Spleen (tissue), 11 donors: Measurements from ENCODE around the gene FXYD5. TPM values are rescaled to one million over a fixed set of nuclear protein-coding genes. Genes with fewer than 3 reads are reported as not detected.

Experiments
- DNase-seq: peaks from one replicate; pipeline ENCODE4 v3.0.0-alpha.2; 2020
- H3K27ac ChIP-seq, 8 donors: fragments of 200-600 bp; sonication (generic) in 7 of 8; 1 replicate in 4 of 8; 2 replicates in 4 of 8; pipeline versions ENCODE4 v1.5.0 to v1.8.0; 2016 to 2021; ENCODE audit warnings: inconsistent platforms in 4 of 8, mild to moderate bottlenecking in 4 of 8, moderate library complexity in 1 of 8
- H3K27me3 ChIP-seq, 7 donors: fragments of 200-600 bp; sonication (generic) in 6 of 7; replicated peaks in 1 of 7; 1 replicate in 4 of 7; 2 replicates in 3 of 7; pipeline versions ENCODE4 v1.5.0 to v1.8.0; 2016 to 2021; ENCODE audit warnings: inconsistent platforms in 3 of 7, mild to moderate bottlenecking in 1 of 7
- H3K36me3 ChIP-seq, 6 donors: fragments of 200-600 bp; sonication (generic) in 5 of 6; 1 replicate in 4 of 6; 2 replicates in 2 of 6; pipeline versions ENCODE4 v1.5.0 to v1.8.0; 2016 to 2021; ENCODE audit warnings: inconsistent platforms in 2 of 6
- H3K4me1 ChIP-seq, 6 donors: fragments of 200-600 bp; sonication (generic) in 5 of 6; 1 replicate in 3 of 6; 2 replicates in 3 of 6; pipeline versions ENCODE4 v1.5.0 to v1.8.0; 2016 to 2021; ENCODE audit warnings: inconsistent platforms in 3 of 6
- H3K4me3 ChIP-seq, 8 donors: fragments of 200-600 bp; sonication (generic) in 7 of 8; 1 replicate in 4 of 8; 2 replicates in 4 of 8; pipeline versions ENCODE4 v1.5.0 to v1.8.0; 2016 to 2021; ENCODE audit warnings: inconsistent platforms in 4 of 8, mild to moderate bottlenecking in 4 of 8, moderate library complexity in 2 of 8
- H3K9me3 ChIP-seq, 8 donors: fragments of 200-600 bp; sonication (generic) in 7 of 8; 1 replicate in 4 of 8; 2 replicates in 4 of 8; pipeline versions ENCODE4 v1.5.0 to v1.8.0; 2016 to 2021; ENCODE audit warnings: inconsistent platforms in 4 of 8
- POLR2A ChIP-seq, 3 donors: fragments of 450-650 bp; IDR thresholded peaks; one replicate each; pipeline ENCODE4 v1.5.1; 2017; ENCODE audit warnings: antibody characterized with exemption in 3 of 3, mild to moderate bottlenecking in 1 of 3
- POLR2AphosphoS5 ChIP-seq, 3 donors: sonication (generic); formaldehyde crosslinking; IDR thresholded peaks; one replicate each; pipeline ENCODE4 v1.5.1; 2017; ENCODE audit warnings: antibody characterized with exemption in 3 of 3
- WGBS, 5 donors: extraction: QIAGEN DNeasy Blood & Tissue Kit in 3 of 5; methylation state at CpG; one replicate each; pipeline versions ENCODE4 v1.1.5 to v1.1.7; 2013 to 2018; 5-methylcytosine and 5-hydroxymethylcytosine counted together
- intact Hi-C: fragments of 100-400 bp; cut with DNase I; formaldehyde crosslinking; loops from one replicate; pipeline ENCODE4 v1.15.0; 2023; ENCODE audit warnings: low total_unique reads
- polyA plus RNA-seq, 3 donors: library from polyadenylated mRNA; stranded (reverse); fragments of 200-250 nt; gene quantifications; one replicate each; pipeline ENCODE4 v1.2.1, GENCODE V29; 2013
- total RNA-seq, 7 donors: library from RNA; depleted of rRNA in 3 of 7; stranded (reverse); fragments of >200 nt in 3 of 7; fragmentation: NEBNext Ultra II Directional in 4 of 7; extraction: Animal tissue kit (Norgen Biotek cat#: 25700) in 4 of 7; gene quantifications; one replicate each; pipeline versions ENCODE4 v1.1.0 to v1.2.1, GENCODE V29; 2016 to 2021
- TF ChIP-seq, protein P1 (sequence below), 11 experiments: fragments of 200-600 bp in 7 of 11; fragments of 450-650 bp in 4 of 11; sonication (generic) in 4 of 11; IDR thresholded peaks in 8 of 11; conservative IDR thresholded peaks in 3 of 11; 1 replicate in 7 of 11; 2 replicates in 4 of 11; pipeline versions ENCODE4 v1.4.0 to v1.8.0; 2016 to 2021; ENCODE audit warnings: antibody characterized with exemption in 11 of 11, inconsistent platforms in 4 of 11, mild to moderate bottlenecking in 1 of 11
- donor health status: healthy with polysubstance abuse.
- donor health status: DM: no; HTN: no; CAD: no; lungs with moderate emphysema.
- donor health status: DM: no; HTN: no; CAD: no.
- donor health status: Bipolar disorder and iron deficiency.
- donor health status: healthy.
- donor health status: DM: no; HTN: no; CAD: no.
- donor health status: DM: yes; HTN: yes; CAD: no.

The FXYD5 gene
- total and polyA plus RNA-seq, 10 donors: 132 to 235 (median 175) TPM

DNA sequence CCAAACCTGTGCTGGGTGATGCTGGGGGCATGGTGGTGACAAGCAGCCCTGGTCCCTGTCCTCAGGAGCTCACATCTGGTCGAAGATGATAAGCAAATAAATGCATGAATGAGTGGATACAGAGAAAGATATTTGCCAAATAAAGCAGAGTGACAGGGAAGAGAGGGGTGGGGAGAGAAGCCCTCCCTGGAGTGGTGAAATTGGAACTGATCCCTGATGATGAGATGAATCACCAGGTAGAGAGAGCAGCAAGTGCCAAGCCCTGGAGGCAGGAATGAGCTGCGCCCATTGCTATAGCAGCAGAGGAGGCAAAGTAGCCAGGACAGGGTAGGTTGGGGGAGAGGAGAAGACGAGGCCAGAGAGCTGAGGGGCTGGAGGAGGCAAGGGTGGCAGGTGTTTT is 13.7 kb downstream of the FXYD5 start:
- TF ChIP-seq POLR2A (IDR thresholded peaks at IDR 0.05) (no peak), POLR2AphosphoS5 (IDR thresholded peaks at IDR 0.05) (peak in 1 of 3 donors; percentile 23)
- DNase-seq: no peak
- peaks cover 11 to 51% (median 35%) of the 10 kb centered on the region in 6 donors for H3K4me1 ChIP-seq
- peak overlapping the region in 6 of 8 donors; percentile 37 to 88 (median 64) for H3K27ac ChIP-seq
- peaks cover 0 to 26% (median 13%) of the 10 kb centered on the region in 8 donors for H3K9me3 ChIP-seq
- H3K36me3 ChIP-seq: peaks cover 9 to 95% (median 59%) of the 10 kb centered on the region in 6 donors
- 77 to 87% (median 83%) methylated on average over 3 of the region's 3 CpGs for WGBS, 5 donors
- no peaks in the 10 kb centered on the region for H3K27me3 ChIP-seq
- no peak overlapping the region for H3K4me3 ChIP-seq
- intact Hi-C loops: no loop called here

DNA sequence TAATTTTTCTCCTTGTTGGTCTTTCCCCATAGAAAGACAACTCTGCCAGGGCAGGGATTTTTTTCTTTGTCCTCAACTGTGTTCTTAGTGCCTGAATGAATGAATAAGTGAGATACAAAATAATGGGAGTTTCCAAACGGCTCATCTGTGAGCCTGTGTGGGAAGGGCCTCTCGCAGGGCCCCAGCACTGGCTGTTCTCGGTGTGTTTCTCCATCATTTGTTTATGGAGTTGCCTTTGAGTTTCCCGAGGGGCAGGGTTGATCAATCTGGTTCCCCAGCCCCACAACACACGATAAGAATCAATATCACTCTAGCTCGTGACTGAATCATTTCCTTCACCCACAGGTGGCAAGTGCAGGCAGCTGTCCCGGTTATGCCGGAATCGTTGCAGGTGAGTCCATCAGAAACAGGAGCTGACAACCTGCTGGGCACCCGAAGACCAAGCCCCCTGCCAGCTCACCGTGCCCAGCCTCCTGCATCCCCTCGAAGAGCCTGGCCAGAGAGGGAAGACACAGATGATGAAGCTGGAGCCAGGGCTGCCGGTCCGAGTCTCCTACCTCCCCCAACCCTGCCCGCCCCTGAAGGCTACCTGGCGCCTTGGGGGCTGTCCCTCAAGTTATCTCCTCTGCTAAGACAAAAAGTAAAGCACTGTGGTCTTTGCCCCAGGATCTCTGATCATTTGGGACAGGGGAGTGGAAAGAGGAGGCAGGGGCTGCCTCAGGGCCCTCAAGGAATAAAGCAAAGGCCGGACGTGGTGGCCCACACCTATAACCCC is 14.9 kb downstream of the FXYD5 start:
- WGBS, 5 donors: 76 to 83% (median 79%) methylated on average over 17 to 18 of the region's 18 CpGs
- DNase-seq: no peak

DNA sequence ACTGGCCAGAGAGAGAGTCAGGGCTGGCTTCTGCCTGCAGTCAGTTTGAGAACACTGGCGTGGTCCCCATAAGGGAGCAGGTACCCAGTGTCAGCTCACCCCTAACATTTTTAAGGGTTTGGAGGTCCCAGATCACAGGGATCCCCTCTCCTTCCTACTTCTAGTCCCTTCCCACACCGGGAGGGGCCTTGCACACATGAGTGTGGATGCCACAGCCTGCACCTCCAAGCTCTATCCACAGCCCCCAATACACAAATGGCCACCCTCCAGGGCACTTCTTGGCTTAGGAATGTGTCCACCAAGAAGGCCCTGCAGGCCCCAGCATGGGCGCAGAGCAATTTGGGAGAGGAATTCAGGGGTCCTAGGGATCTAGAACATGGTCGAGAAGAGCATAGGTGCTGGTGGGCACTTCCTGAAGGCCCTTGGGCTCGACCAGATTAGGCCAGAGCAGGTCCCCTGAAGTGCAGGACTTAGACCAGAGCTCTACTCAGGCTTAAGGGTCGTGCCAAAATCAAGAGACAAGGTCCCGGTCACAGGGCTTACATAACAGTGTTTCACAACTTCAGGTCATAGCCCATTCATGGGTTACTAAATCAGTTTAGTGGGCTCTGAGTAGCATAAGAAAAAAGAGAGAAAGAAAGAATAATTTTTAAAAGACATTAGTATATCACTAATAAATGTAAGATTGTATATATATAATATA is 16.0 kb downstream of the FXYD5 start:
- TF ChIP-seq, protein P1, sequence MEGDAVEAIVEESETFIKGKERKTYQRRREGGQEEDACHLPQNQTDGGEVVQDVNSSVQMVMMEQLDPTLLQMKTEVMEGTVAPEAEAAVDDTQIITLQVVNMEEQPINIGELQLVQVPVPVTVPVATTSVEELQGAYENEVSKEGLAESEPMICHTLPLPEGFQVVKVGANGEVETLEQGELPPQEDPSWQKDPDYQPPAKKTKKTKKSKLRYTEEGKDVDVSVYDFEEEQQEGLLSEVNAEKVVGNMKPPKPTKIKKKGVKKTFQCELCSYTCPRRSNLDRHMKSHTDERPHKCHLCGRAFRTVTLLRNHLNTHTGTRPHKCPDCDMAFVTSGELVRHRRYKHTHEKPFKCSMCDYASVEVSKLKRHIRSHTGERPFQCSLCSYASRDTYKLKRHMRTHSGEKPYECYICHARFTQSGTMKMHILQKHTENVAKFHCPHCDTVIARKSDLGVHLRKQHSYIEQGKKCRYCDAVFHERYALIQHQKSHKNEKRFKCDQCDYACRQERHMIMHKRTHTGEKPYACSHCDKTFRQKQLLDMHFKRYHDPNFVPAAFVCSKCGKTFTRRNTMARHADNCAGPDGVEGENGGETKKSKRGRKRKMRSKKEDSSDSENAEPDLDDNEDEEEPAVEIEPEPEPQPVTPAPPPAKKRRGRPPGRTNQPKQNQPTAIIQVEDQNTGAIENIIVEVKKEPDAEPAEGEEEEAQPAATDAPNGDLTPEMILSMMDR (IDR thresholded peaks at IDR 0.05 in 8 of 11, conservative IDR thresholded peaks at IDR 0.05 in 3 of 11): no peak
- peak in 1 of 3 donors; percentile 42 for TF ChIP-seq POLR2AphosphoS5 (IDR thresholded peaks at IDR 0.05)
- Histone ChIP-seq H3K27ac (peak overlapping the region in 3 of 8 donors; percentile 10 to 88 (median 17)), H3K36me3 (peaks cover 7 to 72% (median 38%) of the 10 kb centered on the region in 6 donors), H3K27me3 (no peaks in the 10 kb centered on the region), H3K4me3 (no peak overlapping the region), H3K9me3 (peaks cover 0 to 14% (median 11%) of the 10 kb centered on the region in 8 donors), H3K4me1 (peaks cover 11 to 51% (median 35%) of the 10 kb centered on the region in 6 donors)
- 55 to 90% (median 70%) methylated on average over 3 to 7 of the region's 7 CpGs for WGBS, 5 donors
- intact Hi-C loops: no loop called here
- no peak for DNase-seq

More for the DNA sequence above, 14.9 kb downstream of the FXYD5 start:
- TF ChIP-seq, protein P1 (IDR thresholded peaks at IDR 0.05 in 8 of 11, conservative IDR thresholded peaks at IDR 0.05 in 3 of 11): no peak
- no peak for TF ChIP-seq POLR2AphosphoS5 (IDR thresholded peaks at IDR 0.05)
- no peak for TF ChIP-seq POLR2A (IDR thresholded peaks at IDR 0.05)
- H3K27ac ChIP-seq: peak overlapping the region in 2 of 8 donors; percentile 22 to 88
- H3K4me3 ChIP-seq: no peak overlapping the region
- peaks cover 11 to 51% (median 35%) of the 10 kb centered on the region in 6 donors for H3K4me1 ChIP-seq
- H3K36me3 ChIP-seq: peaks cover 7 to 83% (median 48%) of the 10 kb centered on the region in 6 donors
- intact Hi-C loops: no loop called here
- H3K27me3 ChIP-seq: no peaks in the 10 kb centered on the region
- H3K9me3 ChIP-seq: peaks cover 0 to 19% (median 13%) of the 10 kb centered on the region in 8 donors

DNA sequence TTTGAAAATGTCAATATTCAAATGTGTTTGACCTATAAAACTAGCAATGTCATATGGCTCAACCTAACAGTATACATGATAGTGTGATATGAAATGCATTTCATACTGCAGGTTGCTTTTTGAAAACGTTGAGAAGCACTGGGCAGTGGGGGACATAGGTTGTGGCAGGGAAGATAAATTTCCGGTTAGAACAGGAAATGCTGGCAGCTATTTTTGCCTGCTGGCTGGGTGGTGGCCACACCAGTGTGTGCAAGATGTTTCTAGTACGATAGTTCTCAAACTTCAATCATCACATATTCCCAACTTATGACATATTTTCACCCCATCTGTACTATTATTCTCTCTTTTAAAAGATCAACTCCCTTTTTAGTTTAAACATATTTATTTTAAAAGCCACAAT is 17.2 kb downstream of the FXYD5 start:
- Histone ChIP-seq H3K27ac (peak overlapping the region in 5 of 8 donors; percentile 22 to 78 (median 52)), H3K9me3 (peaks cover 0 to 1% (median 0%) of the 10 kb centered on the region in 8 donors), H3K4me1 (peaks cover 11 to 46% (median 33%) of the 10 kb centered on the region in 6 donors), H3K4me3 (no peak overlapping the region), H3K36me3 (peaks cover 0 to 59% (median 25%) of the 10 kb centered on the region in 6 donors), H3K27me3 (no peaks in the 10 kb centered on the region)
- no peak for DNase-seq
- WGBS, 5 donors: 11 to 27% (median 17%) methylated on average over 3 of the region's 3 CpGs
- TF ChIP-seq POLR2A (IDR thresholded peaks at IDR 0.05): no peak
- peak in 1 of 3 donors; percentile 45 for TF ChIP-seq POLR2AphosphoS5 (IDR thresholded peaks at IDR 0.05)
- intact Hi-C loops: no loop called here
